K562 treated with DMSO at 1 percent for 24 hours (cell line): ENCODE results near the gene LRRC49. TPM values are rescaled to one million over a fixed set of nuclear protein-coding genes. Genes with fewer than 3 reads are reported as not detected.

Source experiments
- total RNA-seq: library from RNA; unstranded; fragments of 300-600 nt; gene quantifications from 2 replicates; pipeline ENCODE4 v1.2.3, GENCODE V29; 2022; ENCODE audit warnings: low read depth; ENCODE audit not compliant: insufficient read depth

The LRRC49 gene, protein sequence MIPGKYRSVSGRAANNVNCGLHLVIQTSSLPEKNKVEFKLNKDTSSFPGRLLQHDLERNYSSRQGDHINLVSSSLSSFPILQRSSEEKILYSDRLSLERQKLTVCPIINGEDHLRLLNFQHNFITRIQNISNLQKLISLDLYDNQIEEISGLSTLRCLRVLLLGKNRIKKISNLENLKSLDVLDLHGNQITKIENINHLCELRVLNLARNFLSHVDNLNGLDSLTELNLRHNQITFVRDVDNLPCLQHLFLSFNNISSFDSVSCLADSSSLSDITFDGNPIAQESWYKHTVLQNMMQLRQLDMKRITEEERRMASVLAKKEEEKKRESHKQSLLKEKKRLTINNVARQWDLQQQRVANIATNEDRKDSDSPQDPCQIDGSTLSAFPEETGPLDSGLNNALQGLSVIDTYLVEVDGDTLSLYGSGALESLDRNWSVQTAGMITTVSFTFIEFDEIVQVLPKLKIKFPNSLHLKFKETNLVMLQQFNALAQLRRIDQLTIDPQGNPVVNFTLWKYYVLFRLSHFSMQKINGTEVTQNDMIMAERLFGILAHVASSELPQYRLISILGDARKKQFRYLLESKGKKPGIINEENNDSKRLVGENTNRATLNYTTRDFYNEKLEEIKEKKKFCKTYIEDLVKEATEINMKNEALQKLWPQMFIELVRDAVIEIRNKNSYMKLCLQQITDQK
- total RNA-seq = not detected in 2 replicates

DNA sequence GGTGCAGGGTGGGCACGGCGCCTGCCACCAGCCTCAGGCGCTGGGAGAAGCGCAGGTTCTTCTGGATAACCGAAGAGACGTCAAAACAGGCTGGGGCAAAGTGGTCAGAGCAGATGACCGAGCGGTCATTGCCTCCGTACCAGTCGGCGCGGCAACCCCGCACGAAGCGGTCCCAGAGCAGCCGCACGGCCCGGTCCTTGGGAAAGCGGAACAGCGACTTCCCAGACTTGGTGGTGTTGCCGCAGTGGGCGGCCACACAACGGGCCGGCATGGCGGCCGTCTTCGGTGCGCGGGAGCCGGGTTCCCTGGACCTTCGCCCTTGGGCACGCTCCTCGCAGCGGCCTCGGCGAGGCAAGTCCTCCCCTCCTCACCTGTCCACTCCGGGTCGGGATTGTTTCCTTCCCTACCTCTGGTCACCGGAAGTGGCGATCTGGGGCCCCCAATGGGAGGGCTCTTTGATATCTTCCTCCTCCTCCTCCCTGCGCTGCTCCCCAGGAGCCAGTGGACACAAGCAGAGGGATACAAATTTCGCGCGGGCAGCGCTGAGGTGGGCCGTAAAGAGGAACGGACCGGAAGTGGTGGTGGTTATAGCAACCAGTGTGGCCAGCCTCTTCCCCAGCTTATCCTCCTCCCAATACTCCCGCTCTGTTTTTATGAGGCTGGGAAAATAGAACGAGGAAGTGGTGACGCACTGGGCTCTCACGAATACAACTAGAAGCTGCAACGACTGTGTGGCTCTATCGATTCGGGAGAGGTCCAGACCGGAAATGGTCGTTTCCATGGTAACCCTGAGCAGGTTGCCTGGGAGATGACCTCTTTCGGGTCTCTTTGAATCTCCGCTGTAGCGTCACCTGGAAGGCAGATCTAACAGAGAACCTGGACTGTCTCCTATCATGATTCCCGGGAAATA, at the start of gene LRRC49, which contains the start of gene THAP10:
Gene LRRC49 (plus strand): TSS at position 825 of the 910 bp plus-strand sequence. CDS start 69 bp downstream, at position 894.
Gene THAP10 (minus strand): TSS at position 432 of the 910 bp plus-strand sequence. CDS start 161 bp downstream, at position 271.

DNA sequence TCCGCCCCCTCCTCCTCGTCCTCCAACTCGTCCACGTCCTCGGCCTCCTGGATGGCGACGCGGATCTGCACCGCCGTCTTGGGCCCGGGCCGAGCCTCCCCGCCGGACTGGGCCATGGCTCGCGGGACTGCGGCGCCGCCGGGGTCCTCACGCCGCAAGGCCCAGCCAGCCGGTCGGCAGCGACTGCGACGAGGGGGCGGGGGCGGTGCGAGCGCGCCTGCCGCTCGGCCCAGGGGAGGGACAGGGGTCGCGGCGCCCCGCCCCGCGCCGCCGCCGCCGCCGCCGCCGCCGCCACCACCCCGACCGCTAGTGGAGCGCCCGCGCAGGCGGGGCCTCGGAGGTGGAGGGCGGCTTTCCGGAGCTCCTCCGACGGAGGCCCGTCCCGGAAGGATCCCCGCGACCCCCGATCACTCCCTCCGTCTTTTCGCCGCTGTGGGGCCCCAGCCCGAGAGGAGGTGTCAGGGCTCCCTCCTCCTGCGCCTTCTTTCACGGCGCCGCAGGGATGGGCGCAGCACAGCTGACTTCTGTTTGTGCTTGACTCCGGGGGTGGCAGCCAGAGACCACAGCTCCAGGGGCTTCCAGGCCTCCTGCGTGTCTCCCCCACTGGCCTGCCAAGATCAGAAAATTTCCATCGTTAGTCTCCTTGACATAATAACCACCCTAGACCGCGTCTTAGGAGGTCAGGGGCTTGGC, 38.5 kb upstream of the LRRC49 start, which contains the start of gene LARP6:
Gene LARP6 (minus strand): TSS at position 185 of the 693 bp plus-strand sequence. CDS start 69 bp downstream, at position 116.

Other genes with a start within 250 kb of the LRRC49 start
- 0.30 TPM in 1 of 2 replicates, not detected in the other for gene UACA, start 129.3 kb upstream of the LRRC49 start, total RNA-seq
- 0.92 TPM in 1 of 2 replicates, not detected in the other for gene LARP6, start 38.7 kb upstream of the LRRC49 start, total RNA-seq
- gene THAP10, start 393 bp upstream of the LRRC49 start, total RNA-seq = 0.24 and 0.43 TPM in 2 replicates
- gene THSD4, start 222.6 kb downstream of the LRRC49 start, total RNA-seq = 0.45 and 0.58 TPM in 2 replicates